T1000 (cell line): Measurements from ENCODE around the gene NTF4.
A peak's percentile ranks its signal among the peaks of the same experiment; 100 is the strongest.

Experiments used
- DNase-seq: peaks from one replicate; lab custom pipeline; 2025; ENCODE audit warnings: mixed read lengths; lab: John Stamatoyannopoulos, UW

Gene NTF4, protein sequence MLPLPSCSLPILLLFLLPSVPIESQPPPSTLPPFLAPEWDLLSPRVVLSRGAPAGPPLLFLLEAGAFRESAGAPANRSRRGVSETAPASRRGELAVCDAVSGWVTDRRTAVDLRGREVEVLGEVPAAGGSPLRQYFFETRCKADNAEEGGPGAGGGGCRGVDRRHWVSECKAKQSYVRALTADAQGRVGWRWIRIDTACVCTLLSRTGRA

GRCh38 chr19:49064768-49065611 lies at the start of gene NTF4:
NTF4 (minus strand) TSS chr19:49064818; CDS start chr19:49061997, 2,821 bp downstream.
- no peak for DNase-seq

- peak; percentile 71 for DNase-seq
These were observed 49.4 kb upstream of the NTF4 start, which contains the start of gene LIN7B for GRCh38 chr19:49113762-49114629. LIN7B (plus strand) TSS chr19:49114370; CDS start chr19:49114405, 35 bp downstream.

DNA sequence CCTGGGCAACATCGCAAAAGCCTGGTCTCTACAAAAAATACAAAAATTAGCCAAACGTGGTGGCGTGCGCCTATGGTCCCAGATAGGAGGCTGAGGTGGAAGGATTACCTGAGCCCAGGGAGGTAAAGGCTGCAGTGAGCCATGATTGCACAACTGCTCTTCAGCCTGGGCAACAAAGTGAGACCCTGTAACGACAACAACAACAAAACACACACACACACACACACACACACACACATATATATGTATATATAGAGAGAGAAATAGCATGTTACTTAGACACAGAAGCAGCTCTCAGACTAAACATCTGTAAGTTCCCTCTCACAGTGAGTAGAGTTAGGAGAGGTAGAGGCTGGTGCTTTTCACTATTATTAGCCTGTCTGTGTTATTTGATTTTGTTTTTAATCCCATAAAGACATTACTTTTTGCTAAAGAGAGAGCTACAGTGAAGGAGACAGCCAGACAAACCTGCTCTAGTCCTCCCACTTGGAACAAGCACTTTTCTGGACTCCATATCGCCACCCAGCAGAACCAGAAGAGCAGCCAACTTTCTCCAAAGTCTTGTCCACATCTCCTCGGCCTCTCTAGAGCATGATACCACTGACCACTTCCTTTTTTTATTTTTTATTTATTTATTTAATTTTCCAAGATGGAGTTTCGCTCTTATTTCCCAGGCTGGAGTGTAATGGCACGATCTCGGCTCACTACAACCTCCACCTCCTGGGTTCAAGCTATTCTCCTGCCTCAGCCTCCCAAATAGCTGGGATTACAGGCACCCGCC lies 46.8 kb upstream of the NTF4 start:
- no peak for DNase-seq

- no peak for DNase-seq
These were observed 45.9 kb upstream of the NTF4 start for GRCh38 chr19:49110567-49110966.

DNA sequence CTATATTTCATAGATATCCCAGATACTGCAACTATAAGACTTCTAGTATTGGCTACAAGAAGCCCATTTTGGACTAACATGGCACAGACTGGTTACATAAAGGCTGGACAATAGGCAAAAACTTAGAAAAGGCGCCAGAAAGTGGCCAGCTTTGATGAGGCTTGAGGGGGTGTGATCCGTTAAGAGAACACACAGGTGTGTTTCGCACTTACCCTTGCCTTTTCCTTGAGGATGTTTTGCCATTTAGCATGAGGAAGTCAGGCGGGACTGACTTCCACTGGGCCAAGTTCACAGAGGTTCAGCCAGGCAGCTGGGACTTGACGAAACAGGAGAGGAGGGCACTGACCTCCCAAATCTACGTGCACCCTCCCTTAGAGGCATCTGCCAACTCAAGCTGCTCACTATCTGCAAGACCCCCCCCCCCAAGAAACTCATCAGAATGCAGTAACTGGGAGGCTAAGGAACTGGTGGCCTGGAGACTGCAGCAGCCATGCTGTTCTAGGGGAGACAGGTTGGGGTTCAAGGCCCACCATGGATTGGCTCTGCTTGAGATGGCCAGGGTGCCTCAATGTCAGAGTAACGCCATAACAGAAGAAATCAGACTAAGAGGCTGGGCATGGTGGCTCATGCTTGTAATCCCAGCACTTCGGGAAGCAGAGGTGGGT lies 45.1 kb upstream of the NTF4 start:
- no peak for DNase-seq

- DNase-seq: no peak
These were observed 44.4 kb upstream of the NTF4 start for GRCh38 chr19:49109051-49109450.

DNA sequence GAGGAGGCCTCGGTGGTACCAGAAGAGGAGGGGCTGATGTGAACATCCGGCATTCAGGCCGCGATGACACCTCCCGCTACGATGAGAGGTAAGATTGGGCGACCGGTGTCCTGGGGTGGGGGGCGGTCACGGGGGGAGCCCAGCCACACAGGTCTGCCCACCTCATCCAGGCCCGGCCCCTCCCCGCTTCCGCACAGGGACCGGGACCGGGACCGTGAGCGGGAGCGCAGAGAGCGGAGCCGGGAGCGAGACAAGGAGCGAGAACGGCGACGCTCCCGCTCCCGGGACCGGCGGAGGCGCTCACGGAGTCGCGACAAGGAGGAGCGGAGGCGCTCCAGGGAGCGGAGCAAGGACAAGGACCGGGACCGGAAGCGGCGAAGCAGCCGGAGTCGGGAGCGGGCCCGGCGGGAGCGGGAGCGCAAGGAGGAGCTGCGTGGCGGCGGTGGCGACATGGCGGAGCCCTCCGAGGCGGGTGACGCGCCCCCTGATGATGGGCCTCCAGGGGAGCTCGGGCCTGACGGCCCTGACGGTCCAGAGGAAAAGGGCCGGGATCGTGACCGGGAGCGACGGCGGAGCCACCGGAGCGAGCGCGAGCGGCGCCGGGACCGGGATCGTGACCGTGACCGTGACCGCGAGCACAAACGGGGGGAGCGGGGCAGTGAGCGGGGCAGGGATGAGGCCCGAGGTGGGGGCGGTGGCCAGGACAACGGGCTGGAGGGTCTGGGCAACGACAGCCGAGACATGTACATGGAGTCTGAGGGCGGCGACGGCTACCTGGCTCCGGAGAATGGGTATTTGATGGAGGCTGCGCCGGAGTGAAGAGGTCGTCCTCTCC lies 43.2 kb upstream of the NTF4 start:
- DNase-seq: no peak

- no peak for DNase-seq
These were observed 42.1 kb upstream of the NTF4 start for GRCh38 chr19:49106648-49107135.

DNA sequence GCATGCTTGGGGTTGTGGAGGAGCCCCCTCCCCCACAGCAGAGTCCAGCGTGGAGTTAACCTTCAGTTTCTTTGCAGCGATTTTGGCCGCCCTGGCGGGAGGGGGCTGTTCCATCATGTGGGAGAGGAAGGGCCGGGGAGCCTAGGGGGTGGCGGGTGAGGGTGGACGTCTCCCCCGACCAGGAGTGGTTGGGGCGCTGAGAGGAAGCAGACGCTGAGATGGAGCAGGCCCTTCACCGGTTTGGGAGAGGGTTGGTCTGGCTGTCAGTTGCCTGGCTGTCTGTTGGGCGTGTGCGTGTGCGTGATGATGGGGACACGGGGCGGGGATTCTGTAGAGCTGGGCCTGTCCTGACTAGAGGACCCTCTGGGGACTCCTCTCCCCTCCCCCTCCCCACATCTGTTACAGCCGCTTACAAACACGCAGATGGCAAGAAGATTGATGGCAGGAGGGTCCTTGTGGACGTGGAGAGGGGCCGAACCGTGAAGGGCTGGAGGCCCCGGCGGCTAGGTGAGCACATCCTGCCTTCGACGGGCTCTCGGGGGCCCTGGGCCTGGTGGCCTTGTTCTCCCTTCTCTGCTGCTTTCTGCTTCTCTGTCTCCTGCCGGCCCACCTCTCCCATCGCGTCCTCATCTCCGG lies 39.7 kb upstream of the NTF4 start:
- DNase-seq: no peak

DNA sequence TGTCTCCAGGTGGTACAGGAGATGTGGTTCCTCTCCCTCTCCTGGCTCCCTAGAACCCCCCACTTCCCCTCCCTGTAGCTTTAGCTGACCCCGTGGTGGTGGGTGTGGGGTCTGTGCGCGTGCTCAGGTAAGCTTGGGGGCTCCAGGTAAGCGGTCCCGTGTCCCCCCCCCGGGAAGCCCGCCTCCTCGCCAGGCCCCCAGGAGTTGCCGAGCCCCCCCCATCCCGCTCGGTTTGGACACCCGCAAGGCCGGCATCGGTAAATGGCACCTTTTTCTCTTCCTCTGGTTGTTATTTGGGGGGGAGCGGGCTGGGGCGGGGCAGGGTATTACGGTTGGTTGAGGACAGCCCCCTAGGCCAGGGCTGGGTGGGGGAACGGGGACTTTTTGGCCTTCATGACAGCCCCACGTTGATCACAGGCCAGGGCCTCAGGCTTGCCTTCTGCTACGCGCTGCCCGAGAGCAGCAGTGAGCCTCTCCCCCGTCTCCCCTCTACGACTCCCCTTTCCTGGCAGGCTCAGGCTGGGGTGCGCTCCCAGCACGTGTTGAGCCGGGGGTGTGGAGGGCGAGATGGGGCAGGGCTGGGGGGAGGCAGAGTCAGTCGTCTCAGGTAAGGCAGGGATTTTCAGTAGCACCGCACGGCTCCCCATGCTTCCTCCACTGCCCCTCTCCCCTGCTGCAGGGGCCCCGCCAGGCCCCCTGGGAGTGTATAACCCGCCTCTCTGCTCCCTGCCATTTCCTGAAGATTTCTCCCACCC lies 38.9 kb upstream of the NTF4 start:
- no peak for DNase-seq

GRCh38 chr19:49102303-49102702 lies 37.7 kb upstream of the NTF4 start:
- DNase-seq: no peak

DNA sequence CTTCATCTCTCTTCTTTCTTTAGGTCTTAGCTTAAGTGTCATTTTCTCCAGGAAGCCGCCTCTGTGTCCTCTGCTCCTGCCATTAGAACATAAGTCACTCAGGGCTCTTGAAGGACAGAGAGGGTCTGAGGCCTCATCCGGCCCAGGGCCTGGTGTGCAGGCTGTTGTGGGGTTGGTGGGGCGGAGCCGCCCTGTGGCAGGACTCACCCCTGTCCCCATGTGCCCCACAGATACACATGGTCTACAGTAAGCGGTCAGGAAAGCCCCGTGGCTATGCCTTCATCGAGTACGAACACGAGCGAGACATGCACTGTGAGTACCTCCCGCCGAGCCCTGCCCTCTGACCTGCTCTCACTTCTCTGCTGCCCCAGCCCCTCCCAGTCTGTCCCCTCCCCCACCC lies 36.5 kb upstream of the NTF4 start:
- no peak for DNase-seq

DNA sequence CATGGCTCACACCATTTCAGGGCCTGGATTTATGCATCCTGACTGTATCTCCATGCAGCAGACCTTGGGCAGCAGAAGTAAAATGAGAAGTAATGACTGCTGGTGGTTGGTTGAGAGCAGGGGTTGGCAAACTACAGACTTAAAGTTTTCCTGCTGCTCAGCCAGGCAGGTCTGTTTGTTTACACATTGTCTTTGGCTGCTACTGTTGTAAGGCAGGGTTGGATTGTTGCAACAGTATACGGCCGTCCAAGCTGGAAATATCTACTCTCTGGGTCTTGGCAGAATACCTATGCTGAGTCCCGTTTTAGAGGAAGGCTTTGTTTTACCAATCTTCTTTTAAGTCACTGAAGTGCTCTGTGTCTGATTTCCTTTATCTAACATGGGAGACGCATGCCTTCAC lies 34.2 kb upstream of the NTF4 start:
- no peak for DNase-seq

GRCh38 chr19:49097453-49098288 lies 33.1 kb upstream of the NTF4 start:
- peak; percentile 49 for DNase-seq

GRCh38 chr19:49094505-49095482 lies 30.2 kb upstream of the NTF4 start:
- DNase-seq: no peak

DNA sequence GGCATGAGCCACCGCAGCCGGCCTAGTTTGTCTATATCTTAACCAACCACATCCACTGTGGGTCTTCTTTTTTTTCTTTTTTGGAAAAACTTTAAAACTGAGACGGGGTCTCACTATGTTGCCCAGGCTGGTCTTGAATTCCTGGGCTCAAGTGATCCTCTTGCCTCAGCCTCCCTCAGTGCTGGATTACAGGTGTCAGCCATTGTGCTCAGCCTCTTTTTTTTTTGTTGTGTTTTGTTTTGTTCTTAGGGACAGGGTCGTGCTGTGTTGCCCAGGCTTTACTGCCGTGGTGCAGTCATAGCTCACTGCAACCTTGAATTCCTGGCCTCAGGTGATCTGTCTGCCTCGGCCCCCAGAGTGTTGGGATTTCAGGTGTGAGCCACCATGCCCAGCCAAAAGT lies 28.1 kb upstream of the NTF4 start:
- no peak for DNase-seq
